GM12878 (cell line): ENCODE data around the gene ZNF691. TPM values are rescaled to one million over a fixed set of nuclear protein-coding genes. Genes with fewer than 3 reads are reported as not detected.

Experiments
- ATF7 ChIP-seq: fragments of 450-650 bp; IDR thresholded peaks from 2 replicates; pipeline ENCODE4 v1.6.1; 2016; ENCODE audit warnings: low read depth, mild to moderate bottlenecking
- EP300 ChIP-seq, 2 experiments: fragments of 150-350 bp in 1 of 2; IDR thresholded peaks; 2 replicates each; pipeline ENCODE4 v1.6.1; 2011 to 2012; ENCODE audit warnings: low read depth in 2 of 2, low read length in 2 of 2, borderline replicate concordance in 1 of 2, improper control_type of control experiment in 1 of 2, inconsistent platforms in 1 of 2; ENCODE audit not compliant: control insufficient read depth in 1 of 2
- HDAC6 ChIP-seq: fragments of 200-600 bp; sonication (generic); IDR thresholded peaks from one replicate; pipeline ENCODE4 v1.8.0; 2017; ENCODE audit warnings: antibody characterized with exemption; ENCODE audit not compliant: unreplicated experiment
- IKZF1 ChIP-seq: fragments of 450-650 bp; conservative IDR thresholded peaks from 2 replicates; pipeline ENCODE4 v1.6.1; 2017; ENCODE audit warnings: antibody characterized with exemption, mild to moderate bottlenecking
- IRF3 ChIP-seq: fragments of 450-650 bp; IDR thresholded peaks from 2 replicates; pipeline ENCODE4 v1.6.1; 2014; ENCODE audit warnings: mild to moderate bottlenecking
- JUNB ChIP-seq: IDR thresholded peaks from 2 replicates; pipeline ENCODE4 v1.6.1; 2016; ENCODE audit warnings: antibody characterized with exemption, mild to moderate bottlenecking
- KAT2A ChIP-seq: conservative IDR thresholded peaks from 2 replicates; pipeline ENCODE4 v1.6.1; 2011; ENCODE audit warnings: low read depth, low read length; ENCODE audit not compliant: control insufficient read depth
- MXI1 ChIP-seq: fragments of 150-350 bp; IDR thresholded peaks from 2 replicates; pipeline ENCODE4 v1.6.1; 2011; ENCODE audit warnings: low read depth, mild to moderate bottlenecking, inconsistent platforms, low read length, improper control_type of control experiment
- REST ChIP-seq: IDR thresholded peaks from 2 replicates; pipeline ENCODE4 v1.6.1; 2012; ENCODE audit warnings: mild to moderate bottlenecking, low read depth, low read length
- SMARCA5 ChIP-seq: fragments of 450-650 bp; IDR thresholded peaks from 2 replicates; pipeline ENCODE4 v1.6.1; 2017; ENCODE audit warnings: mild to moderate bottlenecking
- STAT1 ChIP-seq: fragments of 450-650 bp; conservative IDR thresholded peaks from 2 replicates; pipeline ENCODE4 v1.6.1; 2014; ENCODE audit warnings: antibody characterized with exemption, mild to moderate bottlenecking
- ZBED1 ChIP-seq: IDR thresholded peaks from 2 replicates; pipeline ENCODE4 v1.6.1; 2016; ENCODE audit warnings: borderline replicate concordance
- ZNF592 ChIP-seq: fragments of 450-650 bp; IDR thresholded peaks from 2 replicates; pipeline ENCODE4 v1.6.1; 2017; ENCODE audit warnings: mild to moderate bottlenecking, moderate library complexity
- polyA plus RNA-seq, 11 experiments: library from polyadenylated mRNA; depleted of rRNA in 4 of 11; unstranded in 6 of 11; stranded (reverse) in 5 of 11; fragments of >200 nt; fragmentation: Nextera tagmentation in 4 of 11; fragmentation: Illumina TruSeq in 1 of 11; extraction: Ambion mirVana in 4 of 11; extraction: Trizol in 1 of 11; gene quantifications; 1 replicate in 1 of 11; 2 replicates in 10 of 11; pipeline versions ENCODE4 v1.2.1 to v1.2.3, GENCODE V29; 2011 to 2016; ENCODE audit warnings: inconsistent platforms in 2 of 11, missing spikeins in 2 of 11, low read depth in 1 of 11
- total RNA-seq, 4 experiments: library from RNA; depleted of rRNA in 3 of 4; stranded (reverse); fragments of >200 nt in 3 of 4; fragmentation: Illumina TruSeq in 1 of 4; extraction: Trizol in 1 of 4; gene quantifications; 2 replicates each; pipeline versions ENCODE4 v1.2.1 to v1.2.3, GENCODE V29; 2013 to 2021

The ZNF691 gene
- total and polyA plus RNA-seq, 10 of the 15 experiments (the other 5 are each of a cell fraction or from before 2014, with no cell fraction given), result 8.5 to 16.2 (median 12.2) TPM

GRCh38 chr1:42852608-42852980 is 6.2 kb downstream of the ZNF691 start (continued):
- TF ChIP-seq IKZF1 (no peak), STAT1 (no peak), HDAC6 (no peak), JUNB (no peak), MXI1 (no peak), KAT2A (no peak), SMARCA5 (no peak), REST (no peak), IRF3 (no peak), ZBED1 (no peak), ATF7 (no peak), ZNF592 (no peak), EP300 (IDR thresholded peaks at IDR 0.05; ENCODE audit: borderline replicate concordance in 1 of 2, control insufficient read depth in 1 of 2, low read depth in 2 of 2, low read length in 2 of 2) (no peak)
- TF ChIP-seq, all 136 proteins: peak for 3
